Upper lobe of right lung (tissue), 1 donor: ENCODE measurements around the gene CTNNA3. TPM values are rescaled to one million over a fixed set of nuclear protein-coding genes. Genes with fewer than 3 reads are reported as not detected.

Experiments used
- ATAC-seq: fragments of 200-7000 bp; cut with Tn5 transposase; one replicate; pipeline ENCODE4 v1.9.1; 2020; ENCODE audit warnings: mild to moderate bottlenecking, moderate library complexity
- DNase-seq: peaks from one replicate; pipeline ENCODE4 v3.0.0-alpha.2; 2020
- H3K27ac ChIP-seq: fragments of 200-600 bp; one replicate; pipeline ENCODE4 v1.8.0; 2022
- H3K27me3 ChIP-seq: fragments of 200-600 bp; one replicate; pipeline ENCODE4 v1.8.0; 2022; ENCODE audit warnings: mild to moderate bottlenecking
- H3K36me3 ChIP-seq: fragments of 200-600 bp; one replicate; pipeline ENCODE4 v1.8.0; 2022
- H3K4me1 ChIP-seq: fragments of 200-600 bp; one replicate; pipeline ENCODE4 v1.8.0; 2022
- H3K4me3 ChIP-seq: fragments of 200-600 bp; one replicate; pipeline ENCODE4 v1.8.0; 2022; ENCODE audit warnings: mild to moderate bottlenecking
- H3K9me3 ChIP-seq: fragments of 200-600 bp; one replicate; pipeline ENCODE4 v1.8.0; 2022
- intact Hi-C: fragments of 100-400 bp; cut with DNase I; formaldehyde crosslinking; loops from one replicate; pipeline ENCODE4 v1.11.0; 2022
- total RNA-seq: library from RNA; stranded (reverse); fragmentation: NEBNext Ultra II Directional; extraction: Animal tissue kit (Norgen Biotek cat#: 25700); gene quantifications from one replicate; pipeline ENCODE4 v1.2.1, GENCODE V29; 2021
- TF ChIP-seq, protein P1 (sequence below): fragments of 200-600 bp; IDR thresholded peaks from one replicate; pipeline ENCODE4 v1.8.0; 2022; ENCODE audit warnings: antibody characterized with exemption
- donor health status: DM: no; HTN: yes; CAD: no; lungs with severe emphysema.

CTNNA3 gene
- total RNA-seq, 1 donor from 2014 or later: 0.67 TPM

DNA sequence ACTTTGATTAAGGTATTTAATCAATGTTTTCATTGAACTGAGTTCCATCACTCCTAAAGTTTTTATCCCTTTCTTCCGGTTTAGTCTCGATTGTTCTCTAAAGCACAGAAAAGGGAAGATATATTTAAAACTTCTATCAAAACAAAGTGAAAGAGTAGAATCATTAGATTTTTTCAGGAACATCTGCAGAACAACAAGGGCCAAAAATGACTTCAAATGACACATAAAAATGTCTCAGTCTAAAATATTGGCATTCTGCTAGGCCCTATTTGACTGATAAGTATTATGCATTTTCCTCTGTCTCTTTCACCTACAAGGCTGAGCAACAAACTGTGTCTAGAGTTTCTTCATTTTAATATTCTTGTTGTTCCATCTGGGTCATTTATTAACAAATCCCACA is 1669.7 kb downstream of the CTNNA3 start:
- TF ChIP-seq, protein P1, sequence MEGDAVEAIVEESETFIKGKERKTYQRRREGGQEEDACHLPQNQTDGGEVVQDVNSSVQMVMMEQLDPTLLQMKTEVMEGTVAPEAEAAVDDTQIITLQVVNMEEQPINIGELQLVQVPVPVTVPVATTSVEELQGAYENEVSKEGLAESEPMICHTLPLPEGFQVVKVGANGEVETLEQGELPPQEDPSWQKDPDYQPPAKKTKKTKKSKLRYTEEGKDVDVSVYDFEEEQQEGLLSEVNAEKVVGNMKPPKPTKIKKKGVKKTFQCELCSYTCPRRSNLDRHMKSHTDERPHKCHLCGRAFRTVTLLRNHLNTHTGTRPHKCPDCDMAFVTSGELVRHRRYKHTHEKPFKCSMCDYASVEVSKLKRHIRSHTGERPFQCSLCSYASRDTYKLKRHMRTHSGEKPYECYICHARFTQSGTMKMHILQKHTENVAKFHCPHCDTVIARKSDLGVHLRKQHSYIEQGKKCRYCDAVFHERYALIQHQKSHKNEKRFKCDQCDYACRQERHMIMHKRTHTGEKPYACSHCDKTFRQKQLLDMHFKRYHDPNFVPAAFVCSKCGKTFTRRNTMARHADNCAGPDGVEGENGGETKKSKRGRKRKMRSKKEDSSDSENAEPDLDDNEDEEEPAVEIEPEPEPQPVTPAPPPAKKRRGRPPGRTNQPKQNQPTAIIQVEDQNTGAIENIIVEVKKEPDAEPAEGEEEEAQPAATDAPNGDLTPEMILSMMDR: no peak
- no peak for DNase-seq
- Histone ChIP-seq H3K36me3 (no peaks in the 10 kb centered on the region), H3K4me3 (no peak overlapping the region), H3K4me1 (no peaks in the 10 kb centered on the region), H3K27me3 (no peaks in the 10 kb centered on the region), H3K9me3 (no peaks in the 10 kb centered on the region), H3K27ac (no peak overlapping the region)
- intact Hi-C loops: no loop called here
- no peak for ATAC-seq

DNA sequence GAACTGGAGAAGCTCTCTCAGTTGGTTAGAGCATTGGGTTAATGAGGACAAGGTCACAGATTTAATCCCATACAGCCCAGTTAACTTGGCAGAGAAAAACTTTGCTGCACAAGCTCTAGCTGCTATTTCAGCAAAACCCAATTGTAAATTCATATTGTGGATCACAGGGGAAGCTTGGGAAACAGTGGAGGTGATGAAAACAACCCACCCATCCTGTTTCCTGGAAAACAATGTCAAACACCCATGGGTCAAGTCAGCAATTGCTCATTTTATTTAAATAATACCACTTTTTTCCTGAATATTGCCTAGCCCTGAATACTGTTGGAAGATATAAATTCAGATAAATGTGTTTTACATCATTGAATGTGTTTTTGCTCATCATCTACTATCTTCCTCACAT is 1670.8 kb downstream of the CTNNA3 start:
- H3K27ac ChIP-seq: no peak overlapping the region
- H3K9me3 ChIP-seq: no peaks in the 10 kb centered on the region
- H3K4me1 ChIP-seq: no peaks in the 10 kb centered on the region
- ATAC-seq (no peak), DNase-seq (no peak)
- intact Hi-C loops: no loop called here
- H3K36me3 ChIP-seq: no peaks in the 10 kb centered on the region
- H3K4me3 ChIP-seq: no peak overlapping the region
- no peaks in the 10 kb centered on the region for H3K27me3 ChIP-seq
- TF ChIP-seq, protein P1: no peak

DNA sequence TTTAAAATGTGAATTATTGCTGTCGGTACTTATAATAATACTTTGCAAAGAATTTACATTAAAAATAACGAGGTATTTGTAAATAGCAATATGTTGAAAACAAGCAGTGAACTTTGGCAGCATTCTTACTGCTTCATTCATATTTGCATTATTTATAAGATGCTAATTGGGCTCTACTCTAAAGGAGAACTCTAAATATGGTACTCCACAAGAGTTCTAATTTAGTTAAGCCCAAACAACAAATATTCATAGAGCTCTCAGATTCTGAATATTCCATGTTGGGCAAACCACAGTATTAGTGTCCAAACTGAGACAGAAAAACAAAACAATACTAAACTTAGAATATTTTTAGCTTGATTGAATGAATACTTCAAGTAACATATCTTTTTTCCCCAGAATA is 1674.6 kb downstream of the CTNNA3 start:
- no peaks in the 10 kb centered on the region for H3K4me1 ChIP-seq
- H3K36me3 ChIP-seq: no peaks in the 10 kb centered on the region
- H3K27me3 ChIP-seq: no peaks in the 10 kb centered on the region
- no peak for DNase-seq
- TF ChIP-seq, protein P1: no peak
- ATAC-seq: no peak
- no peaks in the 10 kb centered on the region for H3K9me3 ChIP-seq
- no peak overlapping the region for H3K4me3 ChIP-seq
- intact Hi-C loops: no loop called here
- H3K27ac ChIP-seq: no peak overlapping the region

DNA sequence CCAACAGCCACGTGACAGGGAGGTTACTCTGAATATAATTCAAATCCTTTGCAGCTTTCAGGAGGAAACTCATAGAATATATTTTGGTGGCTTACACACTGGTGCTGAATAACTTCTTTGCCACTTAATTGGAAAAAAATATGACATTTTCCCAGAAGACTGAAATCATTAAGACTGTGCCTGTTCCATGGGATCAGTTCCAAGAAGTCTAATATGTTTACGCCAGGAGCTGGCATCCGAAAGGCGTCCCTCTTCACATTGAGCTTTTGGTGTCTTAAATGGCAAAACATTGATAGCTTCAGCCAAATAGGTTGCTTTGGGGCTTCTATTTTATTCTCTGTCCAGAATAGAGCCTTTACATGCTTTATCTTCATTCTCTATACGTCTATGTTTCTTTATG is 1687.8 kb downstream of the CTNNA3 start:
- Histone ChIP-seq H3K4me3 (no peak overlapping the region), H3K27me3 (no peaks in the 10 kb centered on the region), H3K9me3 (no peaks in the 10 kb centered on the region), H3K36me3 (no peaks in the 10 kb centered on the region), H3K27ac (no peak overlapping the region), H3K4me1 (no peaks in the 10 kb centered on the region)
- ATAC-seq (no peak), DNase-seq (no peak)
- TF ChIP-seq, protein P1: no peak
- intact Hi-C loops: no loop called here

DNA sequence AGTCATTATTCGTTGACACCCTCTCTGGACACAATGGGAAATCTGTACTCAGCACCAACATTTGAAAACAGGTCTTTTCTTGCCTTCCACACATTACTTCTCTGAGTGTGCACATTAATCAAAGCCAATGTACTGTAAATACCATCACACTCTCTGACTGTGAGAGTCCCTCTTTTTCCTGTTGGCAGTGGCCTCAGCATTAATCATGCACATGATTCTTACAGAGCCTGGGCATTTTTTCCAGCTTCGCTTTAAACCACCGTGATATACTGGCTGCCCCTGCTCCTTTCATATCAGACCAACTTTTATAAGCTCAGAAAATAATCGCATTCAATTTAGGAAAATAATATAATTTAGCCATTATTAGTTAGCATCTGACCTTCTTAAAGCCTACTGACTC is 1689.6 kb downstream of the CTNNA3 start:
- intact Hi-C loops: no loop called here
- no peaks in the 10 kb centered on the region for H3K27me3 ChIP-seq
- H3K4me1 ChIP-seq: no peaks in the 10 kb centered on the region
- no peaks in the 10 kb centered on the region for H3K36me3 ChIP-seq
- TF ChIP-seq, protein P1: no peak
- no peak overlapping the region for H3K27ac ChIP-seq
- H3K9me3 ChIP-seq: no peaks in the 10 kb centered on the region
- ATAC-seq: no peak
- no peak overlapping the region for H3K4me3 ChIP-seq
- DNase-seq: no peak

DNA sequence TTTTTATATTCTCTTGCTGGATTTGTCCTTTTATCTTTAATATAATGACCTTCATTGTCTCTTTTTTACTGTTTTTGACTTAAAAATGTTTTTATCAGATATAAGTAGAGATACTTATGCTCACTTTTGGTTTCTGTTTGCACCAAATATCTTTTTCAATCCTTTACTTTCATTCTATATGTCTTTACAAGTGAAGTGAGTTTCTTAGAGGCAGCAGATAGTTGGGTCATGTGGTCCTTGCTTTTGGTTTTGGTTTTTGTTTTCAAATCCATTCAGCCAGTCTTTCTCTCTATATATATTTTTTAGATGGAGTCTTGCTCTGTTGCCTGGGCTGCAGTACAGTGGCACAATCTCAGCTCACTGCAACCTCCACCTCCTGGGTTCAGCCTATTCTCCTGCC is 1702.5 kb downstream of the CTNNA3 start:
- Histone ChIP-seq H3K27me3 (no peaks in the 10 kb centered on the region), H3K27ac (no peak overlapping the region), H3K4me3 (no peak overlapping the region), H3K4me1 (no peaks in the 10 kb centered on the region), H3K36me3 (no peaks in the 10 kb centered on the region), H3K9me3 (no peaks in the 10 kb centered on the region)
- intact Hi-C loops: no loop called here
- DNase-seq (no peak), ATAC-seq (no peak)
- TF ChIP-seq, protein P1: no peak
